IPS DF 19.7 (cell line): ENCODE results near the gene HORMAD2.
"Not testable (repeated sequence)": the region's sequence is repeated elsewhere in the genome, so short reads cannot be mapped to it uniquely, and the experiment has no call there.

Source experiments
- DNase-seq: peaks from one replicate; pipeline ENCODE4 v3.0.0-alpha.2; 2013; ENCODE audit warnings: low read depth, low spot score

Gene HORMAD2

GRCh38 chr22:30188911-30189310 lies 108.6 kb downstream of the HORMAD2 start:
- no peak for DNase-seq

GRCh38 chr22:30190574-30190973 lies 110.3 kb downstream of the HORMAD2 start:
- DNase-seq = no peak

- DNase-seq = no peak
These were observed 110.9 kb downstream of the HORMAD2 start for GRCh38 chr22:30191040-30191701.

GRCh38 chr22:30192427-30192826 lies 112.2 kb downstream of the HORMAD2 start:
- DNase-seq = no peak

GRCh38 chr22:30193031-30193775 lies 112.9 kb downstream of the HORMAD2 start:
- no peak for DNase-seq

GRCh38 chr22:30195245-30196140 lies 115.2 kb downstream of the HORMAD2 start:
- no peak for DNase-seq

GRCh38 chr22:30196141-30196879 lies 116.0 kb downstream of the HORMAD2 start:
- DNase-seq = peak; percentile 86

- DNase-seq = peak; percentile 38
These were observed 116.6 kb downstream of the HORMAD2 start for GRCh38 chr22:30196880-30197336.

GRCh38 chr22:30197389-30197788 lies 117.1 kb downstream of the HORMAD2 start:
- DNase-seq = no peak

GRCh38 chr22:30198152-30198825 lies 118.0 kb downstream of the HORMAD2 start:
- DNase-seq = no peak

- DNase-seq = no peak
These were observed 118.7 kb downstream of the HORMAD2 start for GRCh38 chr22:30198921-30199320.

GRCh38 chr22:30200905-30201304 lies 120.6 kb downstream of the HORMAD2 start:
- not testable (repeated sequence) for DNase-seq

- DNase-seq = no peak
These were observed 121.7 kb downstream of the HORMAD2 start for GRCh38 chr22:30201945-30202344.

- no peak for DNase-seq
These were observed 122.3 kb downstream of the HORMAD2 start for GRCh38 chr22:30202531-30203006.

- DNase-seq = no peak
These were observed 123.9 kb downstream of the HORMAD2 start for GRCh38 chr22:30204015-30204741.

GRCh38 chr22:30204742-30205111 lies 124.5 kb downstream of the HORMAD2 start:
- no peak for DNase-seq

- no peak for DNase-seq
These were observed 125.2 kb downstream of the HORMAD2 start for GRCh38 chr22:30205281-30206115.

GRCh38 chr22:30206944-30207343 lies 126.7 kb downstream of the HORMAD2 start:
- DNase-seq = no peak
